HepG2 (cell line): ENCODE data around the gene LGALS1. TPM values are rescaled to one million over a fixed set of nuclear protein-coding genes. Genes with fewer than 3 reads are reported as not detected.

Experiments used
- CEBPB ChIP-seq: IDR thresholded peaks from 2 replicates; pipeline ENCODE4 v1.6.1; 2011; ENCODE audit warnings: low read depth, low read length, improper control_type of control experiment, borderline replicate concordance
- FLYWCH1 ChIP-seq: sonication (generic); formaldehyde crosslinking; IDR thresholded peaks from 2 replicates; pipeline ENCODE4 v1.8.1; 2023; ENCODE audit warnings: mild to moderate bottlenecking, missing genetic modification reagents
- FOSL1 ChIP-seq: sonication (generic); formaldehyde crosslinking; IDR thresholded peaks from 2 replicates; pipeline ENCODE4 v1.9.0; 2021; ENCODE audit warnings: missing genetic modification reagents, borderline replicate concordance
- IRF2 ChIP-seq: IDR thresholded peaks from 2 replicates; pipeline ENCODE4 v1.6.1; 2018; ENCODE audit warnings: missing genetic modification reagents, missing compliant biosample characterization
- KLF11 ChIP-seq: IDR thresholded peaks from 2 replicates; pipeline ENCODE4 v1.6.1; 2016; ENCODE audit warnings: missing compliant biosample characterization
- KLF15 ChIP-seq: sonication (generic); formaldehyde crosslinking; IDR thresholded peaks from 2 replicates; pipeline ENCODE4 v1.8.1; 2023; ENCODE audit warnings: borderline replicate concordance, mild to moderate bottlenecking, inconsistent platforms, missing genetic modification reagents, mixed read lengths
- KLF9 ChIP-seq: IDR thresholded peaks from 2 replicates; pipeline ENCODE4 v1.6.1; 2016; ENCODE audit warnings: low read depth
- MIXL1 ChIP-seq: IDR thresholded peaks from 2 replicates; pipeline ENCODE4 v1.6.1; 2016
- RXRA ChIP-seq: sonication (generic); formaldehyde crosslinking; IDR thresholded peaks from 2 replicates; pipeline ENCODE4 v1.5.1; 2020; ENCODE audit warnings: missing genetic modification reagents
- SP140L ChIP-seq: sonication (generic); formaldehyde crosslinking; IDR thresholded peaks from 2 replicates; pipeline ENCODE4 v1.4.0; 2020; ENCODE audit warnings: missing genetic modification reagents, borderline replicate concordance
- SRY ChIP-seq: sonication (generic); formaldehyde crosslinking; IDR thresholded peaks from 2 replicates; pipeline ENCODE4 v1.8.0; 2022; ENCODE audit warnings: mild to moderate bottlenecking, missing genetic modification reagents
- ZBTB3 ChIP-seq: sonication (generic); formaldehyde crosslinking; IDR thresholded peaks from 2 replicates; pipeline ENCODE4 v1.4.0; 2020; ENCODE audit warnings: low read depth, mild to moderate bottlenecking, moderate library complexity, missing genetic modification reagents, borderline replicate concordance
- ZNF263 ChIP-seq: sonication (generic); formaldehyde crosslinking; IDR thresholded peaks from 2 replicates; pipeline ENCODE4 v1.4.0; 2020; ENCODE audit warnings: missing genetic modification reagents
- ZNF564 ChIP-seq: sonication (generic); formaldehyde crosslinking; IDR thresholded peaks from 2 replicates; pipeline ENCODE4 v1.8.1; 2023; ENCODE audit warnings: mild to moderate bottlenecking, missing genetic modification reagents
- ZNF567 ChIP-seq: sonication (generic); formaldehyde crosslinking; IDR thresholded peaks from 2 replicates; pipeline ENCODE4 v1.8.1; 2023; ENCODE audit warnings: mild to moderate bottlenecking, missing genetic modification reagents, borderline replicate concordance
- polyA plus RNA-seq, 8 experiments: library from polyadenylated mRNA; depleted of rRNA in 3 of 8; stranded (reverse) in 7 of 8; unstranded in 1 of 8; fragments of >200 nt; fragmentation: Illumina TruSeq in 4 of 8; extraction: Trizol in 4 of 8; gene quantifications; 2 replicates each; pipeline versions ENCODE4 v1.2.1 to v1.2.3, GENCODE V29; 2011 to 2016; ENCODE audit warnings: low read depth in 4 of 8, missing spikeins in 1 of 8, mixed read lengths in 1 of 8; ENCODE audit not compliant: insufficient read depth in 1 of 8
- total RNA-seq, 5 experiments: library from RNA; depleted of rRNA; stranded (reverse); fragments of >200 nt; fragmentation: Illumina TruSeq; extraction: Trizol; gene quantifications; 2 replicates each; pipeline ENCODE4 v1.2.3, GENCODE V29; 2016; ENCODE audit warnings: low read depth in 1 of 5
- TF ChIP-seq, protein P1 (sequence below): sonication (generic); formaldehyde crosslinking; IDR thresholded peaks from 2 replicates; pipeline ENCODE4 v1.5.1; 2020; ENCODE audit warnings: mild to moderate bottlenecking, missing genetic modification reagents, moderate library complexity
- TF ChIP-seq, protein P2 (sequence below), 2 experiments: sonication (generic) in 1 of 2; formaldehyde crosslinking in 1 of 2; IDR thresholded peaks; 2 replicates each; pipeline versions ENCODE4 v1.6.1 to v1.9.0; 2014 to 2022; ENCODE audit warnings: antibody characterized with exemption in 1 of 2, borderline replicate concordance in 1 of 2, inconsistent platforms in 1 of 2, low read depth in 1 of 2, missing genetic modification reagents in 1 of 2
- TF ChIP-seq, protein P3 (sequence below): sonication (generic); formaldehyde crosslinking; IDR thresholded peaks from 2 replicates; pipeline ENCODE4 v1.4.0; 2020; ENCODE audit warnings: mild to moderate bottlenecking, low read depth, missing genetic modification reagents

The LGALS1 gene
- total and polyA plus RNA-seq, 2 of the 13 experiments (the other 11 are each of a cell fraction or from before 2014, with no cell fraction given), result 103 to 858 TPM

DNA sequence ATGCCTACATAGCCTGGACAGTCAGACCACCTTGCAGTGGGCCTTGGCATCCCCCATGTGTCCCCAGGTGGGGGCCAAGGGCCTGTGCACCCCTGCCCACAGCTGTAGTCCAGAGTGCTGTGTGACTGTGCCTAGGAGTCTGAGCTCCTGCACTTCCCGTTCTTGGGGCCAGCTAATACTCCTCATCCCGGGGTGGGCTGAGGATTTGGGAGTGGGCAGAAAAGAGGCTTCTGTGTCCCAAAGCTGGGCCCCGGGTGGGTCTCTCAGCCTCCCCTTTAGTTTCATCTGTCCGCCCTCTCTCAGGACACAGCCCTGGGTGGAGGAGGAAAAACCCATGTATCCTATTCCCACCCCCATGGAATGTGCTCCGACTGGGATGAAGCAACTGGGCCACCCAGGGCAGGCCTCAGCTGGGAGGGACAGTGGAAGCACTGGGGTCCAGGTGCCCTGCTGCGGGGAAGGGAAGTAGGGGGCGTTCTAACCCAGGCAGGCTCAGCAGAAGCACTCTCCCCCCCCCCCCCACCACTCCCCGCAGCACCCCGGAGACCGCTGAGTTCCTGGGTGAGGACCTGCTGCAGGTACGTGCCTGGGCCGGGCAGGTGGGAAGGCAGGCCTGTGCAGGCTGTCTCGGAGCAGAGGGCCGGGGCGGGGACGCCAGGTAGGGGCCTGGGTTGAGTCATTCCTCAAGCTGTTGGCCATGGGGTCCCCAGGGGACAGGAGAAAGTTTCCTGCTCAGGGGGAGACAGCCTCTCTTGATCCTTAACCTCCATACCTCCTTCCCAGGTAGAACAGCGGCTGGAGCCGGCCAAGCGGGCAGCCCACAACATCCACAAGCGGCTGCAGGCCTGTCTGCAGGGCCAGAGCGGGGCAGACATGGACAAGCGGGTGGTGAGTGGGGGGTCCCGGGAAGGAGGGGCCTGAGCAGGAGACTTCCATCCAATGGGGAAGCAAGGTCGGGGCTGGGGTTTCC is 34.6 kb upstream of the LGALS1 start (continued):
- TF ChIP-seq, protein P1, sequence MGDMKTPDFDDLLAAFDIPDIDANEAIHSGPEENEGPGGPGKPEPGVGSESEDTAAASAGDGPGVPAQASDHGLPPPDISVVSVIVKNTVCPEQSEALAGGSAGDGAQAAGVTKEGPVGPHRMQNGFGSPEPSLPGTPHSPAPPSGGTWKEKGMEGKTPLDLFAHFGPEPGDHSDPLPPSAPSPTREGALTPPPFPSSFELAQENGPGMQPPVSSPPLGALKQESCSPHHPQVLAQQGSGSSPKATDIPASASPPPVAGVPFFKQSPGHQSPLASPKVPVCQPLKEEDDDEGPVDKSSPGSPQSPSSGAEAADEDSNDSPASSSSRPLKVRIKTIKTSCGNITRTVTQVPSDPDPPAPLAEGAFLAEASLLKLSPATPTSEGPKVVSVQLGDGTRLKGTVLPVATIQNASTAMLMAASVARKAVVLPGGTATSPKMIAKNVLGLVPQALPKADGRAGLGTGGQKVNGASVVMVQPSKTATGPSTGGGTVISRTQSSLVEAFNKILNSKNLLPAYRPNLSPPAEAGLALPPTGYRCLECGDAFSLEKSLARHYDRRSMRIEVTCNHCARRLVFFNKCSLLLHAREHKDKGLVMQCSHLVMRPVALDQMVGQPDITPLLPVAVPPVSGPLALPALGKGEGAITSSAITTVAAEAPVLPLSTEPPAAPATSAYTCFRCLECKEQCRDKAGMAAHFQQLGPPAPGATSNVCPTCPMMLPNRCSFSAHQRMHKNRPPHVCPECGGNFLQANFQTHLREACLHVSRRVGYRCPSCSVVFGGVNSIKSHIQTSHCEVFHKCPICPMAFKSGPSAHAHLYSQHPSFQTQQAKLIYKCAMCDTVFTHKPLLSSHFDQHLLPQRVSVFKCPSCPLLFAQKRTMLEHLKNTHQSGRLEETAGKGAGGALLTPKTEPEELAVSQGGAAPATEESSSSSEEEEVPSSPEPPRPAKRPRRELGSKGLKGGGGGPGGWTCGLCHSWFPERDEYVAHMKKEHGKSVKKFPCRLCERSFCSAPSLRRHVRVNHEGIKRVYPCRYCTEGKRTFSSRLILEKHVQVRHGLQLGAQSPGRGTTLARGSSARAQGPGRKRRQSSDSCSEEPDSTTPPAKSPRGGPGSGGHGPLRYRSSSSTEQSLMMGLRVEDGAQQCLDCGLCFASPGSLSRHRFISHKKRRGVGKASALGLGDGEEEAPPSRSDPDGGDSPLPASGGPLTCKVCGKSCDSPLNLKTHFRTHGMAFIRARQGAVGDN (CRISPR knock-in tag), result peak; percentile 53
- no peak for TF ChIP-seq MIXL1 (CRISPR knock-in tag)
- TF ChIP-seq ZNF263 (CRISPR knock-in tag), result no peak
- TF ChIP-seq FLYWCH1 (CRISPR knock-in tag), result no peak
- no peak for TF ChIP-seq ZBTB3 (CRISPR knock-in tag)
- no peak for TF ChIP-seq KLF9 (CRISPR knock-in tag)
- TF ChIP-seq FOSL1, result no peak
- TF ChIP-seq ZNF564, result no peak
- no peak for TF ChIP-seq ZNF567 (CRISPR knock-in tag)
- TF ChIP-seq, protein P2, sequence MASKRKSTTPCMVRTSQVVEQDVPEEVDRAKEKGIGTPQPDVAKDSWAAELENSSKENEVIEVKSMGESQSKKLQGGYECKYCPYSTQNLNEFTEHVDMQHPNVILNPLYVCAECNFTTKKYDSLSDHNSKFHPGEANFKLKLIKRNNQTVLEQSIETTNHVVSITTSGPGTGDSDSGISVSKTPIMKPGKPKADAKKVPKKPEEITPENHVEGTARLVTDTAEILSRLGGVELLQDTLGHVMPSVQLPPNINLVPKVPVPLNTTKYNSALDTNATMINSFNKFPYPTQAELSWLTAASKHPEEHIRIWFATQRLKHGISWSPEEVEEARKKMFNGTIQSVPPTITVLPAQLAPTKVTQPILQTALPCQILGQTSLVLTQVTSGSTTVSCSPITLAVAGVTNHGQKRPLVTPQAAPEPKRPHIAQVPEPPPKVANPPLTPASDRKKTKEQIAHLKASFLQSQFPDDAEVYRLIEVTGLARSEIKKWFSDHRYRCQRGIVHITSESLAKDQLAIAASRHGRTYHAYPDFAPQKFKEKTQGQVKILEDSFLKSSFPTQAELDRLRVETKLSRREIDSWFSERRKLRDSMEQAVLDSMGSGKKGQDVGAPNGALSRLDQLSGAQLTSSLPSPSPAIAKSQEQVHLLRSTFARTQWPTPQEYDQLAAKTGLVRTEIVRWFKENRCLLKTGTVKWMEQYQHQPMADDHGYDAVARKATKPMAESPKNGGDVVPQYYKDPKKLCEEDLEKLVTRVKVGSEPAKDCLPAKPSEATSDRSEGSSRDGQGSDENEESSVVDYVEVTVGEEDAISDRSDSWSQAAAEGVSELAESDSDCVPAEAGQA (IDR thresholded peaks at IDR 0.05; ENCODE audit: low read depth), result no peak
- TF ChIP-seq, protein P2 (CRISPR knock-in tag; IDR thresholded peaks at IDR 0.05; ENCODE audit: borderline replicate concordance), result no peak
- TF ChIP-seq RXRA (CRISPR knock-in tag), result no peak
- peak; percentile 35; the same call in 1 of the 2 replicates for TF ChIP-seq CEBPB
- no peak for TF ChIP-seq IRF2 (CRISPR knock-in tag)
- no peak for TF ChIP-seq KLF11
- no peak for TF ChIP-seq SRY (CRISPR knock-in tag)
- TF ChIP-seq, protein P3, sequence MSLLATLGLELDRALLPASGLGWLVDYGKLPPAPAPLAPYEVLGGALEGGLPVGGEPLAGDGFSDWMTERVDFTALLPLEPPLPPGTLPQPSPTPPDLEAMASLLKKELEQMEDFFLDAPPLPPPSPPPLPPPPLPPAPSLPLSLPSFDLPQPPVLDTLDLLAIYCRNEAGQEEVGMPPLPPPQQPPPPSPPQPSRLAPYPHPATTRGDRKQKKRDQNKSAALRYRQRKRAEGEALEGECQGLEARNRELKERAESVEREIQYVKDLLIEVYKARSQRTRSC (CRISPR knock-in tag), result no peak
- TF ChIP-seq SP140L (CRISPR knock-in tag), result no peak
- TF ChIP-seq KLF15 (CRISPR knock-in tag), result no peak
